Measurements from ENCODE around the gene DOK5. TPM values are rescaled to one million over a fixed set of nuclear protein-coding genes. Genes with fewer than 3 reads are reported as not detected.

The DOK5 gene
- total and polyA plus RNA-seq, 2 of the 8 experiments (the other 6 are each of a cell fraction or from before 2014, with no cell fraction given) = 8.9 to 15.0 TPM

- TF ChIP-seq SIX5 (IDR thresholded peaks at IDR 0.05; ENCODE audit: low read depth, low read length) (no peak), TAF1 (IDR thresholded peaks at IDR 0.05; ENCODE audit: low read depth, low read length) (no peak), KDM1A (IDR thresholded peaks at IDR 0.05; ENCODE audit: borderline replicate concordance, low read length) (no peak)
Observed at GRCh38 chr20:54429364-54429763, 46.0 kb upstream of the DOK5 start (continued).
